ENCODE measurements around the gene ITPKB.

Gene ITPKB

DNA sequence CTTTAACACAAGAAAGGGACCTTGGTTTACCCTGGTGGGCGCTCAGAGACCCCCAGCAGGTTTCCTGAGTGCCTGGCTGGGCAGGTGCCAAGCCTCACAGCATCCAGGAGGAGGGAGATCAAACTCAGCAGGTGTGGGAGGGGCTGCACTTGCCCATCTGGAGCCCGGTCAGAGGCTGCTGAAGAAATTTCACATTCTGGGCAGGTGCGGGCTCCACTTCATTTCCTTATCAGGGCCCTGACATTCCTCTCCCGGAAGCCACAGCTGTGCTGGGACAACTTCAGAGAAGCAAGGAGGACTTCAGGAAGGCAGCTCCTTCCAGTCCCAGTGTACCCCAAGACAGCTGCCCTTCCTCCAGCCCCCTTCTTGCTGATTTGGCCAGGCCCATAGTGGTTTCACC is 82.9 kb downstream of the ITPKB start:
- H3K4me3 ChIP-seq = no peak overlapping the region
- DNase-seq = no peak
- H3K27ac ChIP-seq = no peak overlapping the region
- H3K4me1 ChIP-seq = peaks cover 7 to 68% (median 42%) of the 10 kb centered on the region in 4 donors
- H3K27me3 ChIP-seq = no peaks in the 10 kb centered on the region
- TF ChIP-seq, protein P1, sequence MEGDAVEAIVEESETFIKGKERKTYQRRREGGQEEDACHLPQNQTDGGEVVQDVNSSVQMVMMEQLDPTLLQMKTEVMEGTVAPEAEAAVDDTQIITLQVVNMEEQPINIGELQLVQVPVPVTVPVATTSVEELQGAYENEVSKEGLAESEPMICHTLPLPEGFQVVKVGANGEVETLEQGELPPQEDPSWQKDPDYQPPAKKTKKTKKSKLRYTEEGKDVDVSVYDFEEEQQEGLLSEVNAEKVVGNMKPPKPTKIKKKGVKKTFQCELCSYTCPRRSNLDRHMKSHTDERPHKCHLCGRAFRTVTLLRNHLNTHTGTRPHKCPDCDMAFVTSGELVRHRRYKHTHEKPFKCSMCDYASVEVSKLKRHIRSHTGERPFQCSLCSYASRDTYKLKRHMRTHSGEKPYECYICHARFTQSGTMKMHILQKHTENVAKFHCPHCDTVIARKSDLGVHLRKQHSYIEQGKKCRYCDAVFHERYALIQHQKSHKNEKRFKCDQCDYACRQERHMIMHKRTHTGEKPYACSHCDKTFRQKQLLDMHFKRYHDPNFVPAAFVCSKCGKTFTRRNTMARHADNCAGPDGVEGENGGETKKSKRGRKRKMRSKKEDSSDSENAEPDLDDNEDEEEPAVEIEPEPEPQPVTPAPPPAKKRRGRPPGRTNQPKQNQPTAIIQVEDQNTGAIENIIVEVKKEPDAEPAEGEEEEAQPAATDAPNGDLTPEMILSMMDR (IDR thresholded peaks at IDR 0.05) = no peak
- intact Hi-C loops (cut with DNase I; ENCODE audit: low total_unique reads) = no loop called here
- no peaks in the 10 kb centered on the region for H3K9me3 ChIP-seq
- no peaks in the 10 kb centered on the region for H3K36me3 ChIP-seq

DNA sequence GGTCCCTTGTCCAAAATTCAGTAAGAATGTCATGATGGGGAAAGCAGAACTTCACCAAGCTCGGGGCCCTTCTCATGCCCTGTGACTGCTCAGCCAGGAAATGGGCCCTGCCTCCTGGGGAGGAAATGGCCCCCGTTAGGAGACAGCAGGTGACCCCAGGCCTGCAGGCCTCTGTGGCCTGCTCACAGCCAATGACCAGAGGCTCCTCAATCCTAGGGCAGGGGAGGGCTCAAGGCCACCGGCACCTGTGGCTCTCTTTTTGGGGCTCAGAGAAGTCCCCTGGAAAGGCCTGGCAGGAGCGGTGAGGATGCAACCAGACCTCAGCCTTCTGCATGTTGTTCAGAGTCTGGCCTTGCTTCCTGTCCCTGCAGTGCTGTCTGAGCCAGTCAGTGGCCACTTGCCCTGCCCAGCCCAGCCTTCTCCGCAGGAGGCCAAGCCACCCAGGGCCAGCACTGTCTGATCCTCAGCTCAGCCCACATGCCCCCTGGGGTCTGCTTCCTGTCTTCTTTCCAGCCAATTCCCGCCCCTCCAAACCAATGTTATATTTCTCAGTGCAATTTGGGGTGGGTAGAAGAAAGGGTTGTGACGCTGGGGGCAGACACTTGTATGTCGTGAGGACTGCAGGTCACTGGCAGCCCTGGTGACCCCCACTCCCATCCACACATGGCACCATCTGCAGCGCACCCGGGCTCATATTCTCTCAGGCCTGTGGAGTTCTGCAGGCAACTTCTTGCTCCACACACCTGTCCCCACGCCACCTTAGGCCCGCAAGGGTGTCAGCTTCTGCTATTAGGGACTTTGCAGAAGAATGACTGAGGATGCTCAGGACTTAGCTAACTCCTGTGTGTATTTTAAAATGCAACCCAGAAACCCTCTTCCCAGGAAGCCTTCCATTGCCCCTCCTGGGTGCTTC is 83.6 kb downstream of the ITPKB start:
- H3K4me3 ChIP-seq = no peak overlapping the region
- intact Hi-C loops (cut with DNase I; ENCODE audit: low total_unique reads) = no loop called here
- H3K9me3 ChIP-seq = no peaks in the 10 kb centered on the region
- TF ChIP-seq, protein P1 (IDR thresholded peaks at IDR 0.05) = no peak
- H3K36me3 ChIP-seq = no peaks in the 10 kb centered on the region
- H3K27ac ChIP-seq = no peak overlapping the region
- no peaks in the 10 kb centered on the region for H3K27me3 ChIP-seq
- no peak for DNase-seq
- H3K4me1 ChIP-seq = peaks cover 2 to 66% (median 39%) of the 10 kb centered on the region in 4 donors

DNA sequence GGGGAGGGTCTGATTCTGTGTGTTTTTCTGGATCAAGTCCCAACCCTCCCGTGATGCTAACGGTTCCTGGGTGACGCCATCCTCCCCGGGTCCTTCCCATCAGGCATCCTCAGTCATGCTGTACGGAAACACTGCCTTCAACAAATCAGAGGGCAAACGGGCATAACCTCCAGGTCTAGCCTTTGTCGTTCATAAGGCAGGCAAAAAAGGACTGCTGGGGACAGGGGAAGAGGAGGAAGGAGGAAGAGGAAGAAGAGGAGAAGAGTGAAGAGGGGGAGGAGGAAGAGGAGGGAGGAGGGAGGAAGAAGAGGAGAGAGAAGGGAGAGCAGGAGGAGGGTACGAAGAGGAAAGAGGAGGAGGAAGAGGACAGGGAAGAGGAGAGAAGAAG is 84.4 kb downstream of the ITPKB start:
- Histone ChIP-seq H3K27ac (no peak overlapping the region), H3K9me3 (no peaks in the 10 kb centered on the region), H3K27me3 (no peaks in the 10 kb centered on the region), H3K4me1 (peaks cover 0 to 61% (median 32%) of the 10 kb centered on the region in 4 donors), H3K36me3 (no peaks in the 10 kb centered on the region), H3K4me3 (no peak overlapping the region)
- DNase-seq = no peak
- intact Hi-C loops (cut with DNase I; ENCODE audit: low total_unique reads) = no loop called here
- TF ChIP-seq, protein P1 (IDR thresholded peaks at IDR 0.05) = no peak

DNA sequence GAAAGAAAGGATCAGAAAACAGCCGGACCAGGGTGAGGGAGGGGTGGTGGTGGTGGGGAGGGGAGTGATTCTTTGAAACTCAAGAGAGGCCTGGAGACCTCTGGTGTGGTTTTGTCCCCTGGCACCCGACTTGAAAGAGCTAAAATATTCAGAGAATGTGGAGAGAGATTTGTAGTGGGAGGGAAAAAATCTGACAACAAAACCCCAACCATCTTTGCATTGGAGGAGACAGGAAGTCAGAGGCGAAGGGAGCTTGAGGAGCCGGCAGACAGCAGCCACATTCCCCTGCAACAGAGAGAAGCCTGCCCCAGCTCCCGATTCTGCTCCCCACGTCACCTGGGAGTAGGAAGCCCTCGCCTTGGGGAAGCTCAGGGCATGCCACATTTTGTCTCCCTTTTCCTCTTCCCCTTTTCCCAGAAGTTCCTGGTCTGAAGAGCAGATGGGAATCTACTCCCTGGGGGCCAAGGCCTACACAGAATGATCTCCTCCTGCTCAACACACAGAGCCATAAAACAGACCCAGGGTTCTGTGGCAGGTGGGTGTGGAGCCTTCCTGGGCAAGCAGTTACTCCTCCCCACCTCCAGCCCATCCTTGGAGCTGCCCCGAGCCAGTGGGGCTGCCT is 84.9 kb downstream of the ITPKB start:
- Histone ChIP-seq H3K4me1 (peaks cover 0 to 57% (median 30%) of the 10 kb centered on the region in 4 donors), H3K27me3 (no peaks in the 10 kb centered on the region), H3K4me3 (no peak overlapping the region), H3K9me3 (no peaks in the 10 kb centered on the region), H3K36me3 (no peaks in the 10 kb centered on the region), H3K27ac (no peak overlapping the region)
- TF ChIP-seq, protein P1 (IDR thresholded peaks at IDR 0.05) = no peak
- intact Hi-C loops (cut with DNase I; ENCODE audit: low total_unique reads) = no loop called here
- DNase-seq = no peak

DNA sequence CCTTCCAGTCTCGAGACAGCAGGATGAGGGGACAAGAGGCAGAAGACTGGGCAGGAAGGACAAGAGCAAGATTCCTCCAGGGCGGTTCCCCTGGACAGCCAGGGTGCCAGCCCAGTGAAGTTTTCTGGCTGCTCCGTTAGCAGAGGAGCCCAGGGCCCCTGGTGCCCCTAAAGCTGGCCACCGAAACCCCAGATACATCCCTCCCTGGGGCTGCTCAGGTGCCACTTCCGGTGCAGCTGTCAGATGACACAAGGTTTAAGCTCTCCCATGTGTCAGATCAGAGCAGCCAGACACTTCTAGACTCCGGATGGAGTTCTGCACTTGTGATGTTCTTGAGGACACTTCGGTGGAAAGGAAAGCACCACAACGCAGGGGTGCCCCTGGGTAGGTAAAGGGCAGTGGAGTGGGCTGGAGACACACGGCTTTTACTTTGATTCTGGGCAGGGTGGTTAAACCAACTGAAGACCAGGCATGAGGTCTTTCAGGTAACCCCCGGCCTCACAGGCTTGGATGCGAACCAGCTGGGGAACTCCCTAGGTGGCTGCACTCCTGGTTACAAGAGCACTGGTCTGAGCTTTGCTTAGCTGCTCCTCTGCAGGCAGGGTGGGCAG is 85.7 kb downstream of the ITPKB start:
- TF ChIP-seq, protein P1 (IDR thresholded peaks at IDR 0.05) = no peak
- no peak for DNase-seq
- peaks cover 0 to under 1% (median under 1%) of the 10 kb centered on the region in 3 donors for H3K36me3 ChIP-seq
- H3K9me3 ChIP-seq = no peaks in the 10 kb centered on the region
- peaks cover 0 to 50% (median 29%) of the 10 kb centered on the region in 4 donors for H3K4me1 ChIP-seq
- no peak overlapping the region for H3K27ac ChIP-seq
- intact Hi-C loops (cut with DNase I; ENCODE audit: low total_unique reads) = no loop called here
- no peaks in the 10 kb centered on the region for H3K27me3 ChIP-seq
- H3K4me3 ChIP-seq = no peak overlapping the region

Measured in tibial artery (tissue), 4 donors.